K562 (cell line): ENCODE measurements around the gene ADORA3. TPM values are rescaled to one million over a fixed set of nuclear protein-coding genes. Genes with fewer than 3 reads are reported as not detected.

Source experiments
- ATAC-seq: fragments of 200-7000 bp; cut with Tn5 transposase; 3 replicates; pipeline ENCODE4 v1.9.1; 2020; ENCODE audit warnings: moderate library complexity
- BruUV-seq: library from RNA; stranded (reverse); fragments of 400-500 nt; replicated peaks from 2 replicates; lab custom pipeline; 2021; lab: Mats Ljungman, UMichigan
- CTCF ChIA-PET: fragments of 300-600 bp; formaldehyde crosslinking; extraction: SDS; loops from one replicate; lab custom pipeline; 2021; ENCODE audit warnings: low intra/inter-chr PET ratio; lab: Yijun Ruan, JAX
- POLR2A ChIA-PET: fragments of 300-600, 350-650 bp; sonication (Branson Sonifier 250); formaldehyde crosslinking; extraction: SDS; loops from one replicate; lab custom pipeline; 2021; ENCODE audit warnings: antibody characterized with exemption, inconsistent platforms; lab: Yijun Ruan, JAX
- DNase-seq, 4 experiments: peaks; one replicate each; pipeline versions ENCODE4 v3.0.0 to v3.0.0-alpha.2; 2011 to 2018; ENCODE audit warnings: low spot score in 3 of 4, mixed read lengths in 3 of 4; ENCODE audit errors: extremely low read depth in 1 of 4
- FAIRE-seq: peaks from 2 replicates; lab custom pipeline; 2011; peaks lifted over from hg19 to GRCh38; lab: Jason Lieb, UNC
- H2AFZ ChIP-seq: 2 replicates; pipeline ENCODE4 v1.6.0; 2011; ENCODE audit warnings: low read depth, low read length, control low read depth, inconsistent platforms
- H3K27ac ChIP-seq: fragments of 200-600 bp; 3 replicates; pipeline ENCODE4 v1.8.0; 2011; ENCODE audit warnings: low read depth, mild to moderate bottlenecking, control low read depth, inconsistent platforms, low read length, moderate library complexity, mixed read lengths; ENCODE audit errors: extremely low read depth
- H3K27me3 ChIP-seq, 2 experiments: fragments of 300-600 bp in 1 of 2; 2 replicates in 1 of 2; 3 replicates in 1 of 2; pipeline versions ENCODE4 v1.6.0 to v1.8.0; 2011; ENCODE audit warnings: inconsistent platforms in 2 of 2, low read length in 2 of 2, mild to moderate bottlenecking in 1 of 2, mixed read lengths in 1 of 2, moderate library complexity in 1 of 2; ENCODE audit not compliant: control insufficient read depth in 2 of 2, insufficient read depth in 2 of 2
- H3K36me3 ChIP-seq: fragments of 300-600 bp; 3 replicates; pipeline ENCODE4 v1.8.0; 2011; ENCODE audit warnings: mild to moderate bottlenecking, low read length, inconsistent platforms; ENCODE audit not compliant: control insufficient read depth, insufficient read depth
- H3K4me1 ChIP-seq, 2 experiments: fragments of 200-600 bp in 1 of 2; replicated peaks in 1 of 2; 2 replicates in 1 of 2; 3 replicates in 1 of 2; pipeline versions ENCODE4 v1.5.1 to v1.8.0; 2011; ENCODE audit warnings: inconsistent platforms in 2 of 2, low read length in 2 of 2, mild to moderate bottlenecking in 1 of 2, mixed read lengths in 1 of 2, moderate library complexity in 1 of 2; ENCODE audit not compliant: control insufficient read depth in 2 of 2, insufficient read depth in 2 of 2
- H3K4me2 ChIP-seq: 2 replicates; pipeline ENCODE4 v1.6.1; 2011; ENCODE audit warnings: low read length, control low read depth, inconsistent platforms, mixed read lengths; ENCODE audit not compliant: insufficient read depth
- H3K4me3 ChIP-seq: fragments of 200-600 bp; sonication (generic), shearing (Covaris generic); 2 replicates; pipeline ENCODE4 v1.5.1; 2016; ENCODE audit warnings: control low read depth, inconsistent platforms
- H3K79me2 ChIP-seq: fragments of 200-600 bp; 3 replicates; pipeline ENCODE4 v1.8.0; 2011; ENCODE audit warnings: low read length, inconsistent platforms; ENCODE audit not compliant: control insufficient read depth, insufficient read depth
- H3K9ac ChIP-seq, 2 experiments: 2 replicates each; pipeline versions ENCODE4 v1.6.0 to v1.6.1; 2011; ENCODE audit warnings: low read depth in 2 of 2, low read length in 2 of 2, control low read depth in 1 of 2, inconsistent platforms in 1 of 2, mild to moderate bottlenecking in 1 of 2, mixed read lengths in 1 of 2; ENCODE audit not compliant: insufficient read depth in 1 of 2
- H3K9me1 ChIP-seq: one replicate; pipeline ENCODE4 v1.6.0; 2011; ENCODE audit warnings: inconsistent platforms, mild to moderate bottlenecking, low read length, moderate library complexity; ENCODE audit not compliant: control insufficient read depth, insufficient read depth
- H3K9me3 ChIP-seq: replicated peaks from 2 replicates; pipeline ENCODE4 v1.5.1; 2011; ENCODE audit warnings: low read depth, low read length, inconsistent platforms; ENCODE audit not compliant: control insufficient read depth, insufficient read depth
- H4K20me1 ChIP-seq: replicated peaks from 2 replicates; pipeline ENCODE4 v1.6.1; 2011; ENCODE audit warnings: low read length, inconsistent platforms, mixed read lengths; ENCODE audit not compliant: control insufficient read depth, insufficient read depth
- CHD4 ChIP-seq: fragments of 200-600 bp; sonication (generic); IDR thresholded peaks from 3 replicates; pipeline ENCODE4 v1.6.1; 2012; ENCODE audit warnings: low read depth, mild to moderate bottlenecking, mixed read lengths, low read length, inconsistent platforms; ENCODE audit not compliant: insufficient read depth, insufficient replicate concordance, poor library complexity, severe bottlenecking
- EP400 ChIP-seq: fragments of 450-650 bp; IDR thresholded peaks from 2 replicates; pipeline ENCODE4 v1.6.1; 2017; ENCODE audit warnings: antibody characterized with exemption, mild to moderate bottlenecking, moderate library complexity
- FUS ChIP-seq: fragments of 200-400 bp; formaldehyde crosslinking; optimal IDR thresholded peaks from 2 replicates; pipeline ENCODE3; 2017; ENCODE audit warnings: low read depth, low read length
- GMEB1 ChIP-seq: fragments of 250-450 bp; sonication (Bioruptor Pico); IDR thresholded peaks from 2 replicates; pipeline ENCODE4 v1.4.0; 2020; ENCODE audit warnings: mild to moderate bottlenecking
- ILK ChIP-seq: fragments of 450-650 bp; IDR thresholded peaks from 2 replicates; pipeline ENCODE4 v1.6.1; 2016; ENCODE audit warnings: missing genetic modification characterization, low read depth, mild to moderate bottlenecking, missing compliant biosample characterization, moderate library complexity, borderline replicate concordance
- PHB2 ChIP-seq: fragments of 450-650 bp; IDR thresholded peaks from 2 replicates; pipeline ENCODE4 v1.6.1; 2017; ENCODE audit warnings: low read depth
- POLR2A ChIP-seq: fragments of 450-650 bp; conservative IDR thresholded peaks from 2 replicates; pipeline ENCODE4 v1.6.1; 2016
- POLR3G ChIP-seq: IDR thresholded peaks from 2 replicates; pipeline ENCODE4 v1.6.1; 2011; ENCODE audit not compliant: insufficient read length, insufficient replicate concordance; ENCODE audit errors: extremely low read depth
- PTRF ChIP-seq: fragments of 450-650 bp; IDR thresholded peaks from 2 replicates; pipeline ENCODE4 v1.6.1; 2016; ENCODE audit warnings: mild to moderate bottlenecking, missing genetic modification characterization, missing compliant biosample characterization
- PTTG1 ChIP-seq: fragments of 450-650 bp; IDR thresholded peaks from 2 replicates; pipeline ENCODE4 v1.6.1; 2016; ENCODE audit warnings: low read depth, mild to moderate bottlenecking, missing genetic modification characterization, missing compliant biosample characterization
- PURB ChIP-seq: sonication (generic); formaldehyde crosslinking; IDR thresholded peaks from 2 replicates; pipeline ENCODE4 v1.9.0; 2021; ENCODE audit warnings: low read depth, mild to moderate bottlenecking, missing genetic modification reagents
- STAT5A ChIP-seq: IDR thresholded peaks from 2 replicates; pipeline ENCODE4 v1.6.1; 2012; ENCODE audit warnings: low read length, inconsistent platforms, borderline replicate concordance
- TCFL5 ChIP-seq: fragments of 250-450 bp; sonication (Bioruptor Pico); conservative IDR thresholded peaks from 2 replicates; pipeline ENCODE4 v1.6.1; 2021; ENCODE audit warnings: mild to moderate bottlenecking, moderate library complexity, matching md5 sums
- ZBTB34 ChIP-seq: fragments of 250-450 bp; sonication (Bioruptor Pico); IDR thresholded peaks from 2 replicates; pipeline ENCODE4 v1.8.0; 2021; ENCODE audit warnings: mild to moderate bottlenecking, moderate library complexity
- ZNF197 ChIP-seq: fragments of 200-800 bp; sonication (Bioruptor generic); IDR thresholded peaks from 2 replicates; pipeline ENCODE4 v1.6.1; 2016; ENCODE audit warnings: low read depth, missing genetic modification characterization, missing compliant biosample characterization
- ZNF408 ChIP-seq: fragments of 250-450 bp; sonication (Bioruptor Pico); IDR thresholded peaks from 2 replicates; pipeline ENCODE4 v1.4.0; 2020; ENCODE audit warnings: low read depth, mild to moderate bottlenecking, moderate library complexity
- ZNF764 ChIP-seq: fragments of 250-450 bp; sonication (Bioruptor Pico); IDR thresholded peaks from 2 replicates; pipeline ENCODE4 v1.4.0; 2020; ENCODE audit warnings: low read depth, mild to moderate bottlenecking, moderate library complexity
- WGBS: fragments of 100-300 bp; shearing (Covaris generic); methylation state at CpG from one replicate; pipeline ENCODE4 v1.1.6; 2016; ENCODE audit warnings: low coverage, mixed read lengths; ENCODE audit not compliant: insufficient coverage; ENCODE audit errors: missing lambda C conversion rate; 5-methylcytosine and 5-hydroxymethylcytosine counted together
- in situ Hi-C: fragments of 300-500 bp; cut with MboI; formaldehyde crosslinking; loops from 4 replicates; pipeline ENCODE4 v1.15.0; 2018; ENCODE audit warnings: inconsistent platforms, mixed read lengths
- intact Hi-C: fragments of 100-400 bp; cut with micrococcal nuclease; formaldehyde crosslinking; loops from 2 replicates; pipeline ENCODE4 v1.14.2; 2022
- polyA plus RNA-seq, 8 experiments: library from polyadenylated mRNA; depleted of rRNA in 4 of 8; stranded (reverse) in 5 of 8; unstranded in 3 of 8; fragments of >200 nt; fragmentation: Nextera tagmentation in 2 of 8; fragmentation: Illumina TruSeq in 1 of 8; extraction: Ambion mirVana in 2 of 8; extraction: Trizol in 1 of 8; gene quantifications; 2 replicates each; pipeline versions ENCODE4 v1.2.1 to v1.2.3, GENCODE V29; 2011 to 2014; ENCODE audit warnings: inconsistent platforms in 1 of 8, missing spikeins in 1 of 8
- total RNA-seq, 7 experiments: library from RNA; depleted of rRNA in 6 of 7; stranded (reverse); fragments of >200 nt in 6 of 7; fragmentation: Illumina TruSeq in 2 of 7; extraction: Trizol in 2 of 7; gene quantifications; 2 replicates each; pipeline versions ENCODE4 v1.2.1 to v1.2.3, GENCODE V29; 2011 to 2021; ENCODE audit warnings: low replicate concordance in 1 of 7
- TF ChIP-seq, protein P1 (sequence below): fragments of 250-450 bp; sonication (Bioruptor Pico); IDR thresholded peaks from 2 replicates; pipeline ENCODE4 v1.5.0; 2021

ADORA3 gene
- total and polyA plus RNA-seq, 9 of the 15 experiments (the other 6 are each of a cell fraction or from before 2014, with no cell fraction given) = 0.09 to 0.35 (median 0.16) TPM; not detected in 3

DNA sequence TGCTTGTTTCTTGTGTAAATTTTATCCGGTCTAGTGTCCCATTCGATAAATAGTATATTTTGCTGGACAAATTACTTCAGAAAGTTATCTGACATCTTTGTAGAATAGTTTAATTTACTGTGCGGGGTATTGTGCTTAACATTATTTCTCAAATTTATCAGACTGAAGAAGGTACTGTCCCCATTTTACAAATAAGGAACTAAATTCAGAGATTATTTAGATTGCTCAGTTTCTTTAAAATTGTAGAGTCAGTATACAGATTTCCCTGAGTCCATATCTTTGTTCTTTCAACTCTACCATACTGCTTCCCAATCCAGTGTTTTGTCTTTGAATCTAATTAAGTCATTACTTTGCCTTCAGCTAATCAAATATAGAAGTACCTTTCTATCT, 47.8 kb downstream of the ADORA3 start:
- peaks cover 98% of the 10 kb centered on the region for H3K36me3 ChIP-seq
- in situ Hi-C loops (no loop called here), intact Hi-C loops (no loop called here)
- POLR2A ChIA-PET = no interaction called here
- no peaks in the 10 kb centered on the region for H3K9me3 ChIP-seq
- no peak for DNase-seq
- CTCF ChIA-PET = interaction anchor here (0.6 kb wide), 1 partner anchor 308 kb away, joined by 3 read pairs; no protein-coding TSS in a partner anchor
- peaks cover 67% of the 10 kb centered on the region for H3K79me2 ChIP-seq
- no peak overlapping the region for H3K4me3 ChIP-seq
- ATAC-seq = no peak
- H3K4me2 ChIP-seq = no peak overlapping the region
- H3K27ac ChIP-seq = no peak overlapping the region
- no peak overlapping the region for H2AFZ ChIP-seq
- WGBS = 98% methylated on average over 3 of the region's 3 CpGs
- BruUV-seq = no TSS peak
- H3K4me1 ChIP-seq = peaks cover 4 to 8% of the 10 kb centered on the region in 2 experiments; a peak in 4 of 5 replicates
- no peaks in the 10 kb centered on the region for H3K27me3 ChIP-seq
- H3K9me1 ChIP-seq = no peaks in the 10 kb centered on the region
- no peak for FAIRE-seq
- H3K9ac ChIP-seq = no peak overlapping the region
- H4K20me1 ChIP-seq = no peaks in the 10 kb centered on the region
- TF ChIP-seq ILK (tag) = no peak
- TF ChIP-seq PTTG1 = no peak
- no peak for TF ChIP-seq POLR3G
- TF ChIP-seq, protein P1, sequence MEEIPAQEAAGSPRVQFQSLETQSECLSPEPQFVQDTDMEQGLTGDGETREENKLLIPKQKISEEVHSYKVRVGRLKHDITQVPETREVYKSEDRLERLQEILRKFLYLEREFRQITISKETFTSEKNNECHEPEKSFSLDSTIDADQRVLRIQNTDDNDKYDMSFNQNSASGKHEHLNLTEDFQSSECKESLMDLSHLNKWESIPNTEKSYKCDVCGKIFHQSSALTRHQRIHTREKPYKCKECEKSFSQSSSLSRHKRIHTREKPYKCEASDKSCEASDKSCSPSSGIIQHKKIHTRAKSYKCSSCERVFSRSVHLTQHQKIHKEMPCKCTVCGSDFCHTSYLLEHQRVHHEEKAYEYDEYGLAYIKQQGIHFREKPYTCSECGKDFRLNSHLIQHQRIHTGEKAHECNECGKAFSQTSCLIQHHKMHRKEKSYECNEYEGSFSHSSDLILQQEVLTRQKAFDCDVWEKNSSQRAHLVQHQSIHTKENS = no peak
- TF ChIP-seq GMEB1 (CRISPR knock-in tag) = no peak
- no peak for TF ChIP-seq ZBTB34
- no peak for TF ChIP-seq EP400
- TF ChIP-seq ZNF764 (CRISPR knock-in tag) = no peak
- no peak for TF ChIP-seq STAT5A
- no peak for TF ChIP-seq PHB2
- no peak for TF ChIP-seq POLR2A
- no peak for TF ChIP-seq PTRF (tag)
- no peak for TF ChIP-seq FUS
- TF ChIP-seq PURB (CRISPR knock-in tag) = no peak
- TF ChIP-seq CHD4 = no peak
- no peak for TF ChIP-seq TCFL5
- TF ChIP-seq ZNF408 (CRISPR knock-in tag) = no peak
- no peak for TF ChIP-seq ZNF197 (CRISPR knock-in tag)
